Measurements from ENCODE around the gene VCAM1.

DNA sequence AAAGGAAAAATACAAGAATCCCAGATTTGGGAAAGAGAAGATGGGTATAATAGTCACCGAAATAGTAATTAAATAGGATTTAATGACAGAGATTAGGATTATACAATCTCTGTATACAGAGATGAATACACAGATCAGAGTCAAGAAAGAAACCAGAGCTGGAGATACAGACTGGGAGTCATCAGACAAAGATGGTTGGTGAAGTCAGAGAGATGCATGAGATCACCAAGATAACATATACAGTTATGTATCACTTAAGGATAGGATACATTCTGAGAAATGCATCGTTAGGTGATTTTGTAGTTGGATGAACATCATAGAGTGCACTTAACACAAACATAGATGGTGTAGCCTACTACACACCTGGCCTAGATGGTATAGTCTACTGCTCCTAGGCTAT lies 49.8 kb downstream of the VCAM1 start:
- TF ChIP-seq, protein P1, sequence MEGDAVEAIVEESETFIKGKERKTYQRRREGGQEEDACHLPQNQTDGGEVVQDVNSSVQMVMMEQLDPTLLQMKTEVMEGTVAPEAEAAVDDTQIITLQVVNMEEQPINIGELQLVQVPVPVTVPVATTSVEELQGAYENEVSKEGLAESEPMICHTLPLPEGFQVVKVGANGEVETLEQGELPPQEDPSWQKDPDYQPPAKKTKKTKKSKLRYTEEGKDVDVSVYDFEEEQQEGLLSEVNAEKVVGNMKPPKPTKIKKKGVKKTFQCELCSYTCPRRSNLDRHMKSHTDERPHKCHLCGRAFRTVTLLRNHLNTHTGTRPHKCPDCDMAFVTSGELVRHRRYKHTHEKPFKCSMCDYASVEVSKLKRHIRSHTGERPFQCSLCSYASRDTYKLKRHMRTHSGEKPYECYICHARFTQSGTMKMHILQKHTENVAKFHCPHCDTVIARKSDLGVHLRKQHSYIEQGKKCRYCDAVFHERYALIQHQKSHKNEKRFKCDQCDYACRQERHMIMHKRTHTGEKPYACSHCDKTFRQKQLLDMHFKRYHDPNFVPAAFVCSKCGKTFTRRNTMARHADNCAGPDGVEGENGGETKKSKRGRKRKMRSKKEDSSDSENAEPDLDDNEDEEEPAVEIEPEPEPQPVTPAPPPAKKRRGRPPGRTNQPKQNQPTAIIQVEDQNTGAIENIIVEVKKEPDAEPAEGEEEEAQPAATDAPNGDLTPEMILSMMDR (IDR thresholded peaks at IDR 0.05) = no peak
- no peak for TF ChIP-seq EP300 (IDR thresholded peaks at IDR 0.05)
- no peak for TF ChIP-seq POLR2AphosphoS5 (IDR thresholded peaks at IDR 0.05)
- no peak for TF ChIP-seq POLR2A (IDR thresholded peaks at IDR 0.05)

Measured in sigmoid colon (tissue), 4 donors.